ES-I3 (cell line): Measurements from ENCODE around the gene GRIN2B.

Experiments
- H3K36me3 ChIP-seq: 2 replicates; pipeline ENCODE4 v1.6.1; 2013; ENCODE audit warnings: mild to moderate bottlenecking, low read length, control low read depth, moderate library complexity; ENCODE audit not compliant: insufficient read depth
- H3K4me1 ChIP-seq: 2 replicates; pipeline ENCODE4 v1.6.1; 2013; ENCODE audit warnings: mild to moderate bottlenecking, control low read depth, low read length; ENCODE audit not compliant: insufficient read depth
- H3K9ac ChIP-seq: 2 replicates; pipeline ENCODE4 v1.6.1; 2013; ENCODE audit warnings: low read depth, mild to moderate bottlenecking, low read length, moderate library complexity
- H3K9me3 ChIP-seq: 2 replicates; pipeline ENCODE4 v1.6.1; 2013; ENCODE audit warnings: mild to moderate bottlenecking, low read length, moderate library complexity; ENCODE audit not compliant: control insufficient read depth, insufficient read depth

Gene GRIN2B

GRCh38 chr12:13945236-13945635 is 36.2 kb downstream of the GRIN2B start:
- H3K36me3 ChIP-seq, result no peaks in the 10 kb centered on the region

GRCh38 chr12:13942826-13943225 is 38.6 kb downstream of the GRIN2B start:
- H3K4me1 ChIP-seq, result peaks cover 14% of the 10 kb centered on the region

More at GRCh38 chr12:13945236-13945635, 36.2 kb downstream of the GRIN2B start:
- Histone ChIP-seq H3K4me1 (peaks cover 21% of the 10 kb centered on the region), H3K9ac (no peak overlapping the region), H3K9me3 (no peaks in the 10 kb centered on the region)

GRCh38 chr12:13941258-13942249 is 39.8 kb downstream of the GRIN2B start:
- peaks cover 14% of the 10 kb centered on the region for H3K4me1 ChIP-seq
- H3K9ac ChIP-seq, result peak overlapping the region; percentile 21; the same call in 1 of the 2 replicates
- H3K36me3 ChIP-seq, result no peaks in the 10 kb centered on the region
- H3K9me3 ChIP-seq, result peaks cover 3% of the 10 kb centered on the region; the same call in 1 of the 2 replicates

More at GRCh38 chr12:13942826-13943225, 38.6 kb downstream of the GRIN2B start:
- no peak overlapping the region for H3K9ac ChIP-seq
- peaks cover 3% of the 10 kb centered on the region; the same call in 1 of the 2 replicates for H3K9me3 ChIP-seq
- H3K36me3 ChIP-seq, result no peaks in the 10 kb centered on the region

GRCh38 chr12:13940335-13940865 is 41.0 kb downstream of the GRIN2B start:
- H3K9me3 ChIP-seq, result peaks cover 3% of the 10 kb centered on the region; the same call in 1 of the 2 replicates
- peaks cover 14% of the 10 kb centered on the region for H3K4me1 ChIP-seq
- no peak overlapping the region for H3K9ac ChIP-seq
- H3K36me3 ChIP-seq, result no peaks in the 10 kb centered on the region

GRCh38 chr12:13937735-13938134 is 43.7 kb downstream of the GRIN2B start:
- Histone ChIP-seq H3K36me3 (no peaks in the 10 kb centered on the region), H3K4me1 (peaks cover 14% of the 10 kb centered on the region)

GRCh38 chr12:13935169-13935568 is 46.2 kb downstream of the GRIN2B start:
- Histone ChIP-seq H3K4me1 (no peaks in the 10 kb centered on the region), H3K36me3 (no peaks in the 10 kb centered on the region), H3K9ac (no peak overlapping the region), H3K9me3 (peaks cover 3% of the 10 kb centered on the region; the same call in 1 of the 2 replicates)

More at GRCh38 chr12:13937735-13938134, 43.7 kb downstream of the GRIN2B start:
- Histone ChIP-seq H3K9me3 (peaks cover 3% of the 10 kb centered on the region; the same call in 1 of the 2 replicates), H3K9ac (no peak overlapping the region)
